Osteoblast (primary cell): ENCODE results near the gene POLL. TPM values are rescaled to one million over a fixed set of nuclear protein-coding genes. Genes with fewer than 3 reads are reported as not detected.
"Not testable (repeated sequence)": the region's sequence is repeated elsewhere in the genome, so short reads cannot be mapped to it uniquely, and the experiment has no call there.

Source experiments
- DNase-seq: peaks from one replicate; pipeline ENCODE4 v3.0.0; 2011; ENCODE audit warnings: low spot score, mixed read lengths; ENCODE audit not compliant: insufficient read length; ENCODE audit errors: missing footprints
- H2AFZ ChIP-seq: 2 replicates; pipeline ENCODE4 v1.6.0; 2011; ENCODE audit warnings: mild to moderate bottlenecking, low read length
- H3K27ac ChIP-seq: 2 replicates; pipeline ENCODE4 v1.5.1; 2011; ENCODE audit warnings: mild to moderate bottlenecking, low read depth, low read length, moderate library complexity
- H3K27me3 ChIP-seq: 2 replicates; pipeline ENCODE4 v1.6.0; 2012; ENCODE audit warnings: mild to moderate bottlenecking, control low read depth, inconsistent platforms, low read length, moderate library complexity; ENCODE audit not compliant: insufficient read depth
- H3K36me3 ChIP-seq: 2 replicates; pipeline ENCODE4 v1.5.1; 2011; ENCODE audit warnings: mild to moderate bottlenecking, low read length, control low read depth, moderate library complexity; ENCODE audit not compliant: insufficient read depth
- H3K4me1 ChIP-seq: 2 replicates; pipeline ENCODE4 v1.5.1; 2011; ENCODE audit warnings: mild to moderate bottlenecking, low read length, control low read depth, moderate library complexity; ENCODE audit not compliant: insufficient read depth
- H3K4me2 ChIP-seq: 2 replicates; pipeline ENCODE4 v1.6.0; 2011; ENCODE audit warnings: mild to moderate bottlenecking, low read length; ENCODE audit not compliant: insufficient read depth
- H3K4me3 ChIP-seq: fragments of 200-600 bp; sonication (generic); 3 replicates; pipeline ENCODE4 v1.5.1; 2012; ENCODE audit warnings: mild to moderate bottlenecking, low read length, inconsistent platforms; ENCODE audit not compliant: insufficient read depth
- H3K79me2 ChIP-seq: 2 replicates; pipeline ENCODE4 v1.6.0; 2012; ENCODE audit warnings: mild to moderate bottlenecking, low read length, control low read depth, inconsistent platforms; ENCODE audit not compliant: insufficient read depth
- H3K9me3 ChIP-seq: 2 replicates; pipeline ENCODE4 v1.5.1; 2011; ENCODE audit warnings: low read depth, low read length, control low read depth
- H4K20me1 ChIP-seq: 2 replicates; pipeline ENCODE4 v1.6.0; 2012; ENCODE audit warnings: mild to moderate bottlenecking, low read length, control low read depth; ENCODE audit not compliant: insufficient read depth
- CTCF ChIP-seq: IDR thresholded peaks from 2 replicates; pipeline ENCODE4 v1.5.1; 2011; ENCODE audit warnings: mild to moderate bottlenecking, low read depth, low read length, moderate library complexity; ENCODE audit errors: extremely low read depth
- total RNA-seq: library from RNA; depleted of rRNA; stranded (reverse); fragments of >200 nt; gene quantifications from 2 replicates; pipeline ENCODE4 v1.2.3, GENCODE V29; 2012

POLL gene
- total RNA-seq, 1 donor = 18.5 TPM

- H2AFZ ChIP-seq = peak overlapping the region; percentile 19
- peaks cover 11% of the 10 kb centered on the region for H3K4me1 ChIP-seq
- H3K27me3 ChIP-seq = no peaks in the 10 kb centered on the region
- peak overlapping the region; percentile 54 for H3K4me2 ChIP-seq
- H3K9me3 ChIP-seq = no peaks in the 10 kb centered on the region
- DNase-seq = peak; percentile 66
- H3K79me2 ChIP-seq = no peaks in the 10 kb centered on the region
- no peak overlapping the region for H3K27ac ChIP-seq
- no peak for TF ChIP-seq CTCF
- peaks cover 2% of the 10 kb centered on the region for H4K20me1 ChIP-seq
- peaks cover 9% of the 10 kb centered on the region for H3K36me3 ChIP-seq
- H3K4me3 ChIP-seq = no peak overlapping the region
Measured at GRCh38 chr10:101595591-101596433, 7.8 kb upstream of the POLL start.

- not testable (repeated sequence) for H3K4me2 ChIP-seq, H3K9me3 ChIP-seq, DNase-seq
Measured at GRCh38 chr10:101593331-101593730, 5.3 kb upstream of the POLL start.

GRCh38 chr10:101588879-101589278 is 822 bp upstream of the POLL start:
- DNase-seq = peak; percentile 93
- peaks cover 2% of the 10 kb centered on the region for H4K20me1 ChIP-seq
- H2AFZ ChIP-seq = peak overlapping the region; percentile 85
- H3K9me3 ChIP-seq = no peaks in the 10 kb centered on the region
- H3K4me1 ChIP-seq = peaks cover 19% of the 10 kb centered on the region
- H3K27me3 ChIP-seq = no peaks in the 10 kb centered on the region
- H3K27ac ChIP-seq = peak overlapping the region; percentile 66
- TF ChIP-seq CTCF = no peak
- peaks cover 26% of the 10 kb centered on the region for H3K79me2 ChIP-seq
- peak overlapping the region; percentile 95 for H3K4me3 ChIP-seq
- peak overlapping the region; percentile 99 for H3K4me2 ChIP-seq
- peaks cover 14% of the 10 kb centered on the region for H3K36me3 ChIP-seq

More at GRCh38 chr10:101593331-101593730, 5.3 kb upstream of the POLL start:
- not testable (repeated sequence) for H3K4me3 ChIP-seq, H3K27me3 ChIP-seq, H3K79me2 ChIP-seq, H4K20me1 ChIP-seq, H3K27ac ChIP-seq, H2AFZ ChIP-seq, H3K36me3 ChIP-seq
- peaks cover 20% of the 10 kb centered on the region for H3K4me1 ChIP-seq

GRCh38 chr10:101585841-101586240 is 2.2 kb downstream of the POLL start:
- Histone ChIP-seq H3K4me3 (no peak overlapping the region), H3K27me3 (no peaks in the 10 kb centered on the region), H3K79me2 (peaks cover 26% of the 10 kb centered on the region), H3K4me1 (peaks cover 19% of the 10 kb centered on the region), H3K4me2 (no peak overlapping the region), H3K9me3 (no peaks in the 10 kb centered on the region), H3K36me3 (peaks cover 31% of the 10 kb centered on the region), H2AFZ (no peak overlapping the region), H4K20me1 (no peaks in the 10 kb centered on the region), H3K27ac (no peak overlapping the region)
- DNase-seq = no peak
- no peak for TF ChIP-seq CTCF
